Stimulated activated CD4-positive, alpha-beta T cell treated with anti-CD3 and anti-CD28 coated beads, Interleukin-2, amount 100 ng/mL, for 24 hours (primary cell): ENCODE results near the gene PPP1R9A.

ENCODE experiments used
- DNase-seq, 2 donors: peaks; one replicate each; pipeline ENCODE4 v3.0.0-alpha.2; 2020

The PPP1R9A gene

GRCh38 chr7:94912085-94912484, 4.7 kb downstream of the PPP1R9A start:
- no peak for DNase-seq

- DNase-seq, result no peak
Measured at GRCh38 chr7:94913391-94913790, 6.0 kb downstream of the PPP1R9A start.

GRCh38 chr7:94921911-94922310, 14.5 kb downstream of the PPP1R9A start:
- DNase-seq, result no peak

- DNase-seq, result no peak
Measured at GRCh38 chr7:94922457-94922856, 15.1 kb downstream of the PPP1R9A start.

GRCh38 chr7:94923412-94923811, 16.0 kb downstream of the PPP1R9A start:
- DNase-seq, result no peak

GRCh38 chr7:94928168-94928707, 20.8 kb downstream of the PPP1R9A start:
- DNase-seq, result no peak

- DNase-seq, result no peak
Measured at GRCh38 chr7:94933256-94933990, 26.0 kb downstream of the PPP1R9A start.

- DNase-seq, result no peak
Measured at GRCh38 chr7:94939395-94939794, 32.0 kb downstream of the PPP1R9A start.

- no peak for DNase-seq
Measured at GRCh38 chr7:94940241-94940640, 32.8 kb downstream of the PPP1R9A start.

GRCh38 chr7:94941844-94942632, 34.6 kb downstream of the PPP1R9A start:
- no peak for DNase-seq

- DNase-seq, result no peak
Measured at GRCh38 chr7:94943134-94943533, 35.7 kb downstream of the PPP1R9A start.

- DNase-seq, result no peak
Measured at GRCh38 chr7:94949532-94949931, 42.1 kb downstream of the PPP1R9A start.

- no peak for DNase-seq
Measured at GRCh38 chr7:94955807-94956206, 48.4 kb downstream of the PPP1R9A start.

- no peak for DNase-seq
Measured at GRCh38 chr7:94957061-94957460, 49.7 kb downstream of the PPP1R9A start.

GRCh38 chr7:94962661-94963060, 55.3 kb downstream of the PPP1R9A start:
- DNase-seq, result no peak

- no peak for DNase-seq
Measured at GRCh38 chr7:94969434-94970084, 62.2 kb downstream of the PPP1R9A start.

- DNase-seq, result no peak
Measured at GRCh38 chr7:94970085-94970576, 62.7 kb downstream of the PPP1R9A start.

- no peak for DNase-seq
Measured at GRCh38 chr7:94971051-94971867, 63.9 kb downstream of the PPP1R9A start.

GRCh38 chr7:94972296-94972695, 64.9 kb downstream of the PPP1R9A start:
- DNase-seq, result no peak

- no peak for DNase-seq
Measured at GRCh38 chr7:94973844-94974243, 66.5 kb downstream of the PPP1R9A start.

- no peak for DNase-seq
Measured at GRCh38 chr7:94974423-94974822, 67.0 kb downstream of the PPP1R9A start.

- DNase-seq, result no peak
Measured at GRCh38 chr7:94975336-94975735, 67.9 kb downstream of the PPP1R9A start.
